ENCODE measurements around the gene AP5Z1. TPM values are rescaled to one million over a fixed set of nuclear protein-coding genes. Genes with fewer than 3 reads are reported as not detected.

Gene AP5Z1
- polyA plus RNA-seq, 1 of the 3 experiments (the other 2 are of a cell fraction), result 29.5 TPM

- peaks cover 16% of the 10 kb centered on the region for H3K79me2 ChIP-seq (ENCODE audit: insufficient read depth)
- CTCF ChIA-PET, result interaction anchor here (1.1 kb wide), 1 partner anchor 18 kb away, joined by 3 read pairs; no protein-coding TSS in a partner anchor
Measured at GRCh38 chr7:4771737-4772136, 3.7 kb upstream of the AP5Z1 start.

DNA sequence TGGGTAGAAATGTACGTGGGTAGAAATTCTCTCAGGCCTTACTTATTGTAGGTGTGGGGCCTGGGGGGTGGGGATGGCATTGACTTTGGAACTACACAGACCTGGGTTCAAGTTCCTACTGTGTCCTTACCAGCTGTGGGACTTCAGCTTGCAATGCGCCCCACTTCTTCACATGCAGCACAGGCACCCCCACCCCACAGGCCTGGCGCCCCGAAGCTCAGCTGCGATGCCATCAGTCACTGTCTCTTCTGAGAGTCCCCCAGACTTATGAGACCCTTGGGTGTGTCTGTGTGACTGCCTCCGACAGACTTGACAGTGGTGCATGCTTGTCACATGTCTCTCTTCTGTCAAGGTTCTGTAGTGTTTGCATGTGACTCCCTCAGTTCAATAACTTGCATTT lies 3.1 kb upstream of the AP5Z1 start:
- H3K9me2 ChIP-seq, result no peaks in the 10 kb centered on the region
- WGBS (ENCODE audit: low lambda C conversion rate), result 96% methylated on average over 5 of the region's 6 CpGs
- H3K27me3 ChIP-seq (ENCODE audit: insufficient read depth), result no peaks in the 10 kb centered on the region
- peaks cover 3% of the 10 kb centered on the region for H3F3A ChIP-seq (replicated peaks; ENCODE audit: insufficient read depth)
- no peaks in the 10 kb centered on the region for H3K9me3 ChIP-seq
- no peak overlapping the region for H2AFZ ChIP-seq (ENCODE audit: low read depth)
- peaks cover 9 to 18% of the 10 kb centered on the region in 2 experiments; a peak in 1 of 4 replicates for H3K4me1 ChIP-seq (ENCODE audit: control insufficient read depth in 1 of 2, insufficient read depth in 2 of 2, low read depth in 1 of 2, low read length in 1 of 2)
- no peak overlapping the region for H3K4me2 ChIP-seq
- TF ChIP-seq ELF1 (IDR thresholded peaks at IDR 0.05) (no peak), ZBTB33 (IDR thresholded peaks at IDR 0.05; ENCODE audit: borderline replicate concordance, low read depth) (no peak), TCF12 (IDR thresholded peaks at IDR 0.05) (no peak), RAD21 (IDR thresholded peaks at IDR 0.05; ENCODE audit: low read length) (no peak), FOSL2 (IDR thresholded peaks at IDR 0.05; ENCODE audit: borderline replicate concordance, low read depth) (no peak), MXI1 (IDR thresholded peaks at IDR 0.05; ENCODE audit: low read depth, low read length) (no peak), RXRA (IDR thresholded peaks at IDR 0.05; ENCODE audit: borderline replicate concordance, low read depth) (no peak), NRF1 (IDR thresholded peaks at IDR 0.05; ENCODE audit: low read depth, low read length) (no peak), POLR2AphosphoS5 (IDR thresholded peaks at IDR 0.05; ENCODE audit: low read depth, low read length) (no peak), TEAD4 (IDR thresholded peaks at IDR 0.05; ENCODE audit: borderline replicate concordance, insufficient read depth) (no peak), GATA2 (CRISPR knock-in tag; IDR thresholded peaks at IDR 0.05) (no peak), USF1 (IDR thresholded peaks at IDR 0.05; ENCODE audit: borderline replicate concordance, low read depth) (no peak)
- TF ChIP-seq, protein P1, sequence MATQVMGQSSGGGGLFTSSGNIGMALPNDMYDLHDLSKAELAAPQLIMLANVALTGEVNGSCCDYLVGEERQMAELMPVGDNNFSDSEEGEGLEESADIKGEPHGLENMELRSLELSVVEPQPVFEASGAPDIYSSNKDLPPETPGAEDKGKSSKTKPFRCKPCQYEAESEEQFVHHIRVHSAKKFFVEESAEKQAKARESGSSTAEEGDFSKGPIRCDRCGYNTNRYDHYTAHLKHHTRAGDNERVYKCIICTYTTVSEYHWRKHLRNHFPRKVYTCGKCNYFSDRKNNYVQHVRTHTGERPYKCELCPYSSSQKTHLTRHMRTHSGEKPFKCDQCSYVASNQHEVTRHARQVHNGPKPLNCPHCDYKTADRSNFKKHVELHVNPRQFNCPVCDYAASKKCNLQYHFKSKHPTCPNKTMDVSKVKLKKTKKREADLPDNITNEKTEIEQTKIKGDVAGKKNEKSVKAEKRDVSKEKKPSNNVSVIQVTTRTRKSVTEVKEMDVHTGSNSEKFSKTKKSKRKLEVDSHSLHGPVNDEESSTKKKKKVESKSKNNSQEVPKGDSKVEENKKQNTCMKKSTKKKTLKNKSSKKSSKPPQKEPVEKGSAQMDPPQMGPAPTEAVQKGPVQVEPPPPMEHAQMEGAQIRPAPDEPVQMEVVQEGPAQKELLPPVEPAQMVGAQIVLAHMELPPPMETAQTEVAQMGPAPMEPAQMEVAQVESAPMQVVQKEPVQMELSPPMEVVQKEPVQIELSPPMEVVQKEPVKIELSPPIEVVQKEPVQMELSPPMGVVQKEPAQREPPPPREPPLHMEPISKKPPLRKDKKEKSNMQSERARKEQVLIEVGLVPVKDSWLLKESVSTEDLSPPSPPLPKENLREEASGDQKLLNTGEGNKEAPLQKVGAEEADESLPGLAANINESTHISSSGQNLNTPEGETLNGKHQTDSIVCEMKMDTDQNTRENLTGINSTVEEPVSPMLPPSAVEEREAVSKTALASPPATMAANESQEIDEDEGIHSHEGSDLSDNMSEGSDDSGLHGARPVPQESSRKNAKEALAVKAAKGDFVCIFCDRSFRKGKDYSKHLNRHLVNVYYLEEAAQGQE (IDR thresholded peaks at IDR 0.05; ENCODE audit: low read depth, low read length), result no peak
- peaks cover 0 to 5% of the 10 kb centered on the region in 2 experiments for H3K36me3 ChIP-seq (replicated peaks in 1 of 2; ENCODE audit: control insufficient read depth in 1 of 2, insufficient read depth in 2 of 2, low read length in 1 of 2)
- no peak overlapping the region for H3K9ac ChIP-seq
- no peaks in the 10 kb centered on the region for H4K20me1 ChIP-seq (ENCODE audit: insufficient read depth)
- POLR2A ChIA-PET, result no interaction called here
- peaks cover 22% of the 10 kb centered on the region for H3K79me2 ChIP-seq (ENCODE audit: insufficient read depth)
- DNase-seq, result no peak
- H3K4me3 ChIP-seq (ENCODE audit: low read depth in 2 of 2, low read length in 1 of 2), result no peak overlapping the region
- H3K27ac ChIP-seq (ENCODE audit: low read depth in 2 of 2, low read length in 1 of 2), result no peak overlapping the region
- CTCF ChIA-PET, result no interaction called here

More at GRCh38 chr7:4771737-4772136, 3.7 kb upstream of the AP5Z1 start:
- POLR2A ChIA-PET, result no interaction called here
- Histone ChIP-seq H3K27ac (ENCODE audit: low read depth in 2 of 2, low read length in 1 of 2) (no peak overlapping the region), H3K9me3 (no peaks in the 10 kb centered on the region), H3K4me3 (ENCODE audit: low read depth in 2 of 2, low read length in 1 of 2) (no peak overlapping the region), H3K27me3 (ENCODE audit: insufficient read depth) (no peaks in the 10 kb centered on the region), H4K20me1 (ENCODE audit: insufficient read depth) (no peaks in the 10 kb centered on the region), H3K4me1 (ENCODE audit: control insufficient read depth in 1 of 2, insufficient read depth in 2 of 2, low read depth in 1 of 2, low read length in 1 of 2) (peaks cover 6 to 17% of the 10 kb centered on the region in 2 experiments; a peak in 1 of 4 replicates), H3K4me2 (no peak overlapping the region), H3K36me3 (replicated peaks in 1 of 2; ENCODE audit: control insufficient read depth in 1 of 2, insufficient read depth in 2 of 2, low read length in 1 of 2) (peaks cover 0 to 10% of the 10 kb centered on the region in 2 experiments), H3K9ac (no peak overlapping the region), H2AFZ (ENCODE audit: low read depth) (no peak overlapping the region), H3K9me2 (no peaks in the 10 kb centered on the region), H3F3A (replicated peaks; ENCODE audit: insufficient read depth) (peaks cover 3% of the 10 kb centered on the region)
- 93% methylated on average over 5 of the region's 9 CpGs for WGBS (ENCODE audit: low lambda C conversion rate)
- TF ChIP-seq NFIC (IDR thresholded peaks at IDR 0.05; ENCODE audit: borderline replicate concordance), result no peak
- DNase-seq, result no peak

Data from SK-N-SH (cell line).